Effector CD4-positive, alpha-beta T cell (primary cell): ENCODE measurements around the gene RSPH6A.

Experiments
- DNase-seq: peaks from one replicate; pipeline ENCODE4 v3.0.0-alpha.2; 2020
- total RNA-seq: gene quantifications from one replicate; lab custom pipeline; 2026; lab: John Stamatoyannopoulos, UW

Gene RSPH6A
- 0.94 reads per million for total RNA-seq

GRCh38 chr19:45814851-45815480 lies at the start of gene RSPH6A:
Gene RSPH6A, minus strand, starts transcription at chr19:45815308. Its CDS starts 132 bp downstream, at chr19:45815176.
- DNase-seq, result no peak

GRCh38 chr19:45864629-45865082 lies 49.5 kb upstream of the RSPH6A start:
- DNase-seq, result no peak

GRCh38 chr19:45863840-45864628 lies 48.9 kb upstream of the RSPH6A start, which contains the start of gene FOXA3:
Gene FOXA3, plus strand, starts transcription at chr19:45864326. Its CDS starts 131 bp downstream, at chr19:45864457.
- DNase-seq, result peak; percentile 43

GRCh38 chr19:45863335-45863839 lies 48.3 kb upstream of the RSPH6A start:
- DNase-seq, result no peak

- peak; percentile 98 for DNase-seq
Observed at GRCh38 chr19:45862564-45863334, 47.6 kb upstream of the RSPH6A start, which contains the start of gene SYMPK. Gene SYMPK, minus strand, starts transcription at chr19:45863147. Its CDS starts 8,652 bp downstream, at chr19:45854495.

GRCh38 chr19:45862271-45862563 lies 47.1 kb upstream of the RSPH6A start:
- DNase-seq, result no peak

GRCh38 chr19:45860359-45861259 lies 45.5 kb upstream of the RSPH6A start:
- no peak for DNase-seq

GRCh38 chr19:45854167-45854778 lies 39.2 kb upstream of the RSPH6A start:
- no peak for DNase-seq

GRCh38 chr19:45852983-45853382 lies 37.9 kb upstream of the RSPH6A start:
- DNase-seq, result no peak

GRCh38 chr19:45852145-45852750 lies 37.1 kb upstream of the RSPH6A start:
- no peak for DNase-seq

- no peak for DNase-seq
Observed at GRCh38 chr19:45848922-45849321, 33.8 kb upstream of the RSPH6A start.

- no peak for DNase-seq
Observed at GRCh38 chr19:45847663-45848062, 32.6 kb upstream of the RSPH6A start.

- no peak for DNase-seq
Observed at GRCh38 chr19:45842198-45842597, 27.1 kb upstream of the RSPH6A start.

GRCh38 chr19:45834970-45835369 lies 19.9 kb upstream of the RSPH6A start:
- DNase-seq, result no peak

GRCh38 chr19:45828945-45829344 lies 13.8 kb upstream of the RSPH6A start:
- DNase-seq, result no peak

- DNase-seq, result no peak
Observed at GRCh38 chr19:45828523-45828922, 13.4 kb upstream of the RSPH6A start.

GRCh38 chr19:45827459-45828093 lies 12.5 kb upstream of the RSPH6A start:
- no peak for DNase-seq

GRCh38 chr19:45826934-45827333 lies 11.8 kb upstream of the RSPH6A start:
- no peak for DNase-seq

GRCh38 chr19:45825917-45826893 lies 11.1 kb upstream of the RSPH6A start:
- no peak for DNase-seq
